NCI-H1417 (cell line): Measurements from ENCODE around the gene MOB3A.

ENCODE experiments used
- DNase-seq, 3 experiments: peaks; one replicate each; lab custom pipeline; 2025; lab: John Stamatoyannopoulos, UW

The MOB3A gene

GRCh38 chr19:2081873-2082810 is 14.0 kb downstream of the MOB3A start:
- no peak for DNase-seq

DNA sequence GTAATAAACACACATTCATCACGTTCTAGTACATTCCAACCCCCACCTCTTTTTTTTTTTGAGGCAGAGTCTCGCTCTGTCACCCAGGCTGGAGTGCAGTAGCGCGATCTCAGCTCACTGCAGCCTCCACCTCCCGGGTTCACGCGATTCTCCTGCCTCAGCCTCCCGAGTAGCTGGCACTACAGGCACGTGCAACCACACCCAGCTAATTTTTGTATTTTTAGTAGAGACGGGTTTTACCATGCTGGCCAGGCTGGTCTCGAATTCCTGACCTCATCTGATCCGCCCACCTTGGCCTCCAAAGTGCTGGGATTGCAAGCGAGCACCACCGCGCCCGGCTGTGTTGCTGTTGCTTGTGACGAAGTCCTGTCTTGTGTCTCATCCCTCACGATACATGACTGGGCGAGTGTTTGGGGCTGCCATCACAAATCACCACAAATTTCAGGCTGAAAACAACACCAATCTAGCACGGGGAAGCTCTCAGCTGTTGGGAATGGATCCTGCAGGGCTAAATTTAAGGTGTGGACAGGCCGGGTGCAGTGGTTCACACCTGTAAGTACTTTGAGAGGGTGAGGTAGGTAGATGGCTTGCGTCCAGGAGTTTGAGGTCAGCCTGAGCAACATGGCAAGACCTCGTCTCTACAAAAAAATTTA is 15.7 kb downstream of the MOB3A start:
- no peak for DNase-seq

GRCh38 chr19:2079865-2080301 is 16.2 kb downstream of the MOB3A start:
- no peak for DNase-seq

DNA sequence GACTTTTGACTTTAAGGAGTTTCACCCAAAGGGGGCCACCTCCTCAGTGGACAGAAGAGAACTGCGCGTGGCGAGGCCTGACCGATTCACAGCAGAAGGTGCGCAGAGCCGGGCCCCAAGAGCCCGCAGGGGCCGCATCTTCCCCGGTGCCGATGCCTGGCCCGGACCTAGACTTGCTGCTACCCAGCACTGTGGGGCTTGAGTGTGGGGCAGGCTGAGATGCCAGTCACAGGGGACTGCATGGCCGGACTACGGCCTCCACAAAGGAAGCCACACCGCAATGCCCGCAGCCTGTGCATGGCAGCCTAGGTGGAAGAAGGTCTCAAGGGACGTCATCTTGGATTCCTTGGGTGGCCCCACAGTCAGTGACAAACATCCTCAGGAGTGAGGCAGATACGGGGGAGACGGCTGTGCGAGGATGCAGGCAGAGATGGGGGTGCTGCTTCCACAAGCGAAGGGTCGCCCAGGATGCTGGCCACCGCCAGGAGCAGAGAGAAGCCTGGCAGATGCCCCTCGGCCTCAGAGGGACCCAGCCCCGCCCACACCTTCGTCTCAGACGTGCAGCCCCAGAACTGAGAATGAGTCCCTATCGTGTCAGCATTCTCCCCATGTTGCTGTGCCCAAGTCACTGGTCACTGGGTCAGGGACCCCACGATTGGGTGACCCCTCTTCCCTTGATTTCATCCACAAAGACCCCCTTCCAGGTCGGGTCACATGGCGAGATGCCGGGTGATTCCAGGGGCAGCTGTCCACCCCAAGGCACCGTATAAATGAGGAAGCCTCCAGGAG is 16.9 kb downstream of the MOB3A start:
- no peak for DNase-seq

- DNase-seq: no peak
Observed at GRCh38 chr19:2077833-2078619, 18.1 kb downstream of the MOB3A start.

GRCh38 chr19:2077398-2077797 is 18.7 kb downstream of the MOB3A start:
- DNase-seq: no peak

- DNase-seq: no peak
Observed at GRCh38 chr19:2076526-2076944, 19.6 kb downstream of the MOB3A start.

DNA sequence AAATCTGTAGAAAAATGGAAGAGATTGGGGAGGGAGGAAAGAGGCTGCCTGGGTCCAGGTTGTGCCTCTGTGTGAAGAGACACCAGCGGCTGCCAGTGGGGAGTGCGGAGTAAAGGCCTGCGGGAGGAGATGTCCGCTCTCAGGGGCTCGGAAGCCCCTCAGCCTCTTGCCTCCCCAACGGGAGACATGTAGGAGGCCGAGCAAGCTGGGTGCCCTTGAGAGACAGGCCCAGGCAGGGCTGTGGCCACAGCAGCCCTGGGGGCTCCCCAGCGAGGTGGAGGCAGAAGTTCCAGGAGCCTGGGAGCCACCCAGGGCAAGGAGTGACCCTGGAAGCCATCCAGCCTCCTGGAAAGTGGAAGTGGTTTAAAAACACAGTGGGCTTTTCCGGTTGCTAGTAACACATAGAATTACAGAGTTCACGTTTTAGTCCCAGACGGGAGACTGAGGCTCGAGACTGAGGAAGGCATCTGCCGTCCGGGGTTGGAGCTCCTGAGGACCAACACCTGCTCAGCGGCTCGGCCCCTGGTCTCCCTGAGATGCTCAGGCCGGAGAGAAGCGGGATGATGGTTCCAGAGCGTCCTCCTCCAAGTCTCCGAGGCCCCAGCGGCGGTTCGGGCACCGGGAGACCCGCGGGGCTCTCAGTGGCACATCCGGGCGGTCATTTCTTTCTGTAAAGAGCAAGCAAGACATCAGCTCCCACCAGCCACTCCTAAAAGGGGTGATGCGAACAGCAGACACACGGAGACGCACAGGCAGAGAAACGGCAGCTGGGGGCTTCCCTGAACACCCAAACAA is 23.2 kb downstream of the MOB3A start:
- no peak for DNase-seq

DNA sequence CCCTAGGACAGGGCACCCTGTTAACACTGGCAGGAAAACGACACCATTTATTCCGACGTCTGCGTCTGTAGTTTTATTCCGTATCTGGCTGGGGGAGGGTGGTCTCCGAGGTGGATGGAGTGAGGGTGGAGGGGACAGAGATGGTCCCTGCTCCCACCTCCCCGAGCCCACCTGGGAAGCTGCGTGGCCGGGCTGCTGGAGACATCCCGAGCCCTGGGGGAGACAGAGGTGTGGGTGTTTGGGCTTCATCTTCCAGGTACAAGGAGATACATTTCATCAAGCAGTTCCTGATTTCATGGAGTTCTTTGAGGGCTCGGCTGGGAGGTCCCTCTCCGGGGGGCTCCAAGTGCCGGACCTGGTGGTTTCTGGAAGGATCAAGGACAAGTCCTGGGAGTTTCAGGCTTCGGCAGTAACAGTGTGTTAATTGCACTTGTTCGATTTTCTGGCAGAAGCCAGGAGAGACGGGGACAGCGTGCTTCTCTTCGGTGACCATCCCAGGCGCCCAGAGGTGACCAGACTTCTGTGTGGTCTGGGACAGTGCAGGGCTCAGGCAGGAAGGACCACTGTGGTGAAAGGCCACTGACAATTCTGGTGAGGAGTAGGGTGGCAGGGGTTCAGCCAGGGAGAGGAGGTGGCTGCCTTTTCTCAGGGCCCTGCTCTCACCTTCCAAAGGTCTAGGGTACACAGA is 25.0 kb downstream of the MOB3A start:
- DNase-seq: no peak

DNA sequence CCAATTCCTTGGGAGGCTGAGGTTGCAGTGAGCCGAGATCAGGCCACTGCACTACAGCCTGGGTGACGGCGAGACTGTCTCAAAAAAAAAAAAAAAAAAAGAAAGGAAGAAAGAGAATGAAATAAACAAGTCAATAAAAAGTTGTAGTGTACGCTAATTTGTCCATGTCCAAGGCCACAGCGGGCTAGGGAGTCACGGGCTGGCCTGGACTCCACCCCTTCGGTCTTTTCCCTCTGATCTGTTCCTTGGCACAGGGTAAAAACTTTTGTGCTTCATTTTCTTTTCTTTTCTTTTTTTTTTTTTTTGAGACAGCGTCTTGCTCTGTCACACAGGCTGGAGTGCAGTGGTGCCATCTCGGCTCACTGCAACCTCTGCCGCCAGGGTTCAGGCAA is 25.7 kb downstream of the MOB3A start:
- DNase-seq: no peak

- no peak for DNase-seq
Observed at GRCh38 chr19:2064788-2065524, 31.2 kb downstream of the MOB3A start.

DNA sequence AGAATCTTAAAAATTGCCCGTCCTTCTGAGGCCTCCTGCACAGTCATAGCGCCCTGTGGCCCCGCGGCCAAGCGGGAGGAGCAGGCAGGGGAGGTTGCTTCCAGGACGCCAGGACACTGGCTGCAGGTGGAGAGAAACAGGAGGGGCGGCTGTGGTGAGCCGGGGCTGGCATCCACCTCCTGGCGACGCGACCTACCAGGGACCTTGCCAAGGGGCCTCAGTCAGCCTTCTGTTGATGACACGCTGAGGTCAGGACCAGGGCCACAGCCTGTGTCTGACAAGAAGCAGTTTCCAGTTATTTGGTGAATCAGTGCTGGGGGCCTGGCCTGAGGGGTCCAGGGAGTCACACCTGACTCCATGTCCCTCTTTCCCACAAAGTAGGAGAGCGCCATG is 31.7 kb downstream of the MOB3A start:
- DNase-seq: no peak

DNA sequence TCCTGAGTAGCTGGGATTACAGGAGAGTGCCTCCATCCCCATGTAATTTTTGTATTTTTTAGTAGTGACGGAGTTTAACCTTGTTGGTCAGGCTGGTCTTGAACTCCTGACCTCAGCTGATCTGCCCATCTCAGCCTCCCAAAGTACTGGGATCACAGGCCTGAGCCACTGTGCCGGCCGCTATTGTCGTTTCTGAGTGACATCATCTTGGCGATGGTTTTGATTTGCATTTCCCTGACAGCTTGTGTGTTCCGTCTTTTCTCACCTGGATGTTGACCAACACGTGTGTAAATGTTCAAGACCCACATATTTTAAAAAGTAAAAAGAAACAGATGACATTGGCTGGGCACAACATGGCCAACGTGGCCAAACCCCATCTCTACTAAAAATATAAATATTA is 32.3 kb downstream of the MOB3A start:
- DNase-seq: no peak

GRCh38 chr19:2062770-2063169 is 33.4 kb downstream of the MOB3A start:
- DNase-seq: no peak

DNA sequence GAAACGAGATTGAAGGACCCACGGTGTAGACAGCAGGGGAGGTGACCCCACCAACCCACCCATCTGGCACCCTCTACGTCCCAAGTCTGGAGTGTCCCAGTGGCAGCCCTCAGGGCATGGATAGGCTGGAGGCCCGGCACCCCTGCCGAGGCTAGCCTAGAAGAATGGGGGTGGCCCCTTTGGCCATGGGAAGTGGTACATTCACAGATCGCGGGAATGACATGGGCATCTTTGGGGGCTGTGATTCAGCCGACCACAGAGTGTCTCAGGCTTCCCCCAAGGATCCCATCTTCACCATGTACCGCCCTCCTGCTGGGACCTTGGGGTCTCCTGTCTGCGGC is 33.8 kb downstream of the MOB3A start:
- no peak for DNase-seq

GRCh38 chr19:2061495-2062388 is 34.4 kb downstream of the MOB3A start:
- DNase-seq: peak; percentile 100

DNA sequence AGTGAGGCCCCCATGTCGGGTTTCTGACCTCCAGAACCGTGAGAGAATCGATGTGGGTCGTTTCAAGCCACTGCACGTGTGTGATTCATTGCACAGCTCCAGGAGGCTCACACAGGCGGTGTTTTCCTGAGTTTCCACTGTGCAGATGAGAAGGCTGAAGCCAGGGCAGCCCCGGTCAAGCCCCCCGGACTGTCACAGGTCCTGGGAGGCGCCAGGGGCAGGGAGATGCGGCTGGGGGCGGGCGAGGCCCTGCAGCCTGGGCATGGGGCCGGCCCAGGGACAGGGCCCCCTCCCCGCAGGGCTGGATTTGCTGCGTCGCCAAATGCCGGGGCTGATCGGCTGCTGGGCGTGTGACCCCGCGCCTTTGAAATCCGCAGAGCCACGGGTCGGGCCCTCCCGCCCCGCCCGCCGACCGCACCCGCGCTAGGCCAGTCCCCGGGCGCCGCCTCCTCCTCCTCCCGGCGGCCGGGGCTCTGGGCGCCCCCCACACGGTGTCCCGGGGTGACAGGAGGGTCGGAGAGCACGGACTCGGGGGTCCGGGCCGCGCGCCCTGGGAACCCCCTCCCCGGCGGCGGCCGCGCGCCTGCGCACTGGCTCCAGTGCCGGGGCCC is 35.1 kb downstream of the MOB3A start:
- DNase-seq: peak in 2 of 3 experiments; percentile 92 to 97
